SH-SY5Y (cell line): ENCODE results near the gene POLA1.

Source experiments
- GATA2 ChIP-seq: IDR thresholded peaks from 2 replicates; pipeline ENCODE4 v1.6.1; 2011; ENCODE audit warnings: mild to moderate bottlenecking, low read depth, low read length
- GATA3 ChIP-seq: IDR thresholded peaks from 2 replicates; pipeline ENCODE4 v1.6.1; 2011; ENCODE audit warnings: low read depth, mild to moderate bottlenecking, low read length, moderate library complexity

- TF ChIP-seq GATA3 (no peak), GATA2 (no peak)
Measured at GRCh38 chrX:24990535-24990934, 296.8 kb downstream of the POLA1 start.
